Right lobe of liver (tissue), 4 donors: Measurements from ENCODE around the gene P2RX5.

Experiments
- CTCF ChIP-seq, 4 donors: fragments of 200-600 bp in 3 of 4; fragments of 450-650 bp in 1 of 4; IDR thresholded peaks; one replicate each; pipeline versions ENCODE4 v1.5.1 to v1.8.0; 2016 to 2022; ENCODE audit warnings: antibody characterized with exemption in 4 of 4, mild to moderate bottlenecking in 2 of 4
- POLR2A ChIP-seq: fragments of 450-650 bp; IDR thresholded peaks from one replicate; pipeline ENCODE4 v1.6.1; 2017; ENCODE audit warnings: antibody characterized with exemption, mild to moderate bottlenecking
- donor health status: DM: no; HTN: no; CAD: no.
- donor health status: DM: no; HTN: no; CAD: no.
- donor health status: DM: no; HTN: yes; CAD: no.

- TF ChIP-seq CTCF (IDR thresholded peaks at IDR 0.05) (no peak), POLR2A (no peak)
These were observed 43.6 kb upstream of the P2RX5 start for GRCh38 chr17:3739422-3740124.
